Loucy (cell line): ENCODE results near the gene PDE6C.

ENCODE experiments used
- H2AFZ ChIP-seq: fragments of 200-600 bp; sonication (generic); 2 replicates; pipeline ENCODE4 v1.6.0; 2016; ENCODE audit warnings: antibody characterized with exemption, mild to moderate bottlenecking, low read length, moderate library complexity
- H3F3A ChIP-seq: fragments of 200-600 bp; 2 replicates; pipeline ENCODE4 v1.6.0; 2016; ENCODE audit warnings: antibody characterized with exemption, low read depth, mild to moderate bottlenecking
- H3K27me3 ChIP-seq: fragments of 200-600 bp; sonication (generic); 2 replicates; pipeline ENCODE4 v1.6.1; 2014; ENCODE audit warnings: low read length, mild to moderate bottlenecking; ENCODE audit not compliant: insufficient read depth, poor library complexity, severe bottlenecking
- H3K36me3 ChIP-seq: fragments of 200-600 bp; sonication (generic); 2 replicates; pipeline ENCODE4 v1.6.1; 2016; ENCODE audit warnings: low read length; ENCODE audit not compliant: insufficient read depth
- H3K4me1 ChIP-seq: fragments of 200-600 bp; sonication (generic); 2 replicates; pipeline ENCODE4 v1.5.1; 2014; ENCODE audit warnings: low read length, mild to moderate bottlenecking; ENCODE audit not compliant: insufficient read depth, poor library complexity, severe bottlenecking
- H3K4me2 ChIP-seq: fragments of 200-600 bp; sonication (generic); 2 replicates; pipeline ENCODE4 v1.6.0; 2014; ENCODE audit warnings: antibody characterized with exemption, low read length, low read depth, mild to moderate bottlenecking; ENCODE audit not compliant: poor library complexity, severe bottlenecking
- H3K4me3 ChIP-seq: fragments of 200-600 bp; sonication (generic); 2 replicates; pipeline ENCODE4 v1.5.1; 2014; ENCODE audit warnings: low read length, mild to moderate bottlenecking, mixed read lengths; ENCODE audit not compliant: poor library complexity, severe bottlenecking
- H3K79me2 ChIP-seq: fragments of 200-600 bp; sonication (generic); 2 replicates; pipeline ENCODE4 v1.6.1; 2014; ENCODE audit warnings: low read length; ENCODE audit not compliant: insufficient read depth
- H3K9ac ChIP-seq: fragments of 200-600 bp; sonication (generic); 2 replicates; pipeline ENCODE4 v1.6.0; 2014; ENCODE audit warnings: mild to moderate bottlenecking, low read depth, low read length, moderate library complexity; ENCODE audit not compliant: poor library complexity, severe bottlenecking
- H3K9me2 ChIP-seq: fragments of 200-600 bp; sonication (generic); replicated peaks from 2 replicates; pipeline ENCODE4 v1.6.1; 2016; ENCODE audit warnings: low read depth, low read length, mixed read lengths
- H3K9me3 ChIP-seq: fragments of 200-600 bp; sonication (generic); 2 replicates; pipeline ENCODE4 v1.6.1; 2014; ENCODE audit warnings: mild to moderate bottlenecking, antibody characterized with exemption, low read length, low read depth; ENCODE audit not compliant: insufficient read depth
- H4K20me1 ChIP-seq: fragments of 200-600 bp; sonication (generic); 2 replicates; pipeline ENCODE4 v1.6.0; 2014; ENCODE audit warnings: antibody characterized with exemption, low read length, mild to moderate bottlenecking; ENCODE audit not compliant: insufficient read depth, poor library complexity, severe bottlenecking
- EZH2phosphoT487 ChIP-seq: fragments of 200-600 bp; IDR thresholded peaks from 2 replicates; pipeline ENCODE4 v1.6.1; 2018; ENCODE audit warnings: antibody characterized with exemption, mild to moderate bottlenecking, moderate library complexity, borderline replicate concordance
- TF ChIP-seq, protein P1 (sequence below): fragments of 200-600 bp; sonication (generic); conservative IDR thresholded peaks from 2 replicates; pipeline ENCODE4 v1.5.1; 2014; ENCODE audit warnings: mild to moderate bottlenecking, antibody characterized with exemption, low read length

The PDE6C gene

DNA sequence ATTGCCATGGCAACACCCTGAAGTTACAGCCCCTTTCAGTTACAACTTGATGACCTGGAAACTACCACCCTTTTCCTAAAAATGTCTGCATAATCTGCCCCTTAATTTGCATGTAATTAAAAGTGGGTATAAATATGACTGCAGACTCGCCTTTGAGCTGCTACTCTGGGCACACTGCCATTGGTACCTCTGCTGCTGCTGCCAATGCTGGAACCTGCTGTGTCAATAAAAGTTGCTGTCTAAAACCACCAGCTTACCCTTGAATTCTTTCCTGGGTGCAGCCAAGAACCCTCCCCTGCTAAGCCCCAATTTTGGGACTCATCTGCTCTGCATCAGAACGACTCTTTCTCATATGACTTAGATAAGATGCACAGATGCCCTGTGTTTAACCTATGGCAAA, 100.3 kb downstream of the PDE6C start:
- Histone ChIP-seq H3K4me3 (no peak overlapping the region), H3K27me3 (peaks cover 5% of the 10 kb centered on the region), H3K79me2 (no peaks in the 10 kb centered on the region), H3K9me3 (no peaks in the 10 kb centered on the region), H3K9me2 (no peaks in the 10 kb centered on the region), H3K4me1 (no peaks in the 10 kb centered on the region), H4K20me1 (no peaks in the 10 kb centered on the region), H3K36me3 (no peaks in the 10 kb centered on the region), H3F3A (no peaks in the 10 kb centered on the region), H3K9ac (no peak overlapping the region), H3K4me2 (no peak overlapping the region), H2AFZ (no peak overlapping the region)
- TF ChIP-seq EZH2phosphoT487 = no peak
- TF ChIP-seq, protein P1, sequence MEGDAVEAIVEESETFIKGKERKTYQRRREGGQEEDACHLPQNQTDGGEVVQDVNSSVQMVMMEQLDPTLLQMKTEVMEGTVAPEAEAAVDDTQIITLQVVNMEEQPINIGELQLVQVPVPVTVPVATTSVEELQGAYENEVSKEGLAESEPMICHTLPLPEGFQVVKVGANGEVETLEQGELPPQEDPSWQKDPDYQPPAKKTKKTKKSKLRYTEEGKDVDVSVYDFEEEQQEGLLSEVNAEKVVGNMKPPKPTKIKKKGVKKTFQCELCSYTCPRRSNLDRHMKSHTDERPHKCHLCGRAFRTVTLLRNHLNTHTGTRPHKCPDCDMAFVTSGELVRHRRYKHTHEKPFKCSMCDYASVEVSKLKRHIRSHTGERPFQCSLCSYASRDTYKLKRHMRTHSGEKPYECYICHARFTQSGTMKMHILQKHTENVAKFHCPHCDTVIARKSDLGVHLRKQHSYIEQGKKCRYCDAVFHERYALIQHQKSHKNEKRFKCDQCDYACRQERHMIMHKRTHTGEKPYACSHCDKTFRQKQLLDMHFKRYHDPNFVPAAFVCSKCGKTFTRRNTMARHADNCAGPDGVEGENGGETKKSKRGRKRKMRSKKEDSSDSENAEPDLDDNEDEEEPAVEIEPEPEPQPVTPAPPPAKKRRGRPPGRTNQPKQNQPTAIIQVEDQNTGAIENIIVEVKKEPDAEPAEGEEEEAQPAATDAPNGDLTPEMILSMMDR = no peak

- H3K36me3 ChIP-seq = no peaks in the 10 kb centered on the region
- H3K79me2 ChIP-seq = no peaks in the 10 kb centered on the region
- no peak for TF ChIP-seq EZH2phosphoT487
- TF ChIP-seq, protein P1 = no peak
- no peaks in the 10 kb centered on the region for H3F3A ChIP-seq
- no peaks in the 10 kb centered on the region for H3K9me3 ChIP-seq
- no peak overlapping the region for H3K4me3 ChIP-seq
- H2AFZ ChIP-seq = no peak overlapping the region
- H3K9ac ChIP-seq = no peak overlapping the region
- no peaks in the 10 kb centered on the region for H3K9me2 ChIP-seq
- no peaks in the 10 kb centered on the region for H3K4me1 ChIP-seq
- H4K20me1 ChIP-seq = no peaks in the 10 kb centered on the region
- no peak overlapping the region for H3K4me2 ChIP-seq
- peaks cover 5% of the 10 kb centered on the region for H3K27me3 ChIP-seq
Measured at GRCh38 chr10:93715345-93715744, 103.0 kb downstream of the PDE6C start.
